Loucy (cell line): ENCODE measurements around the gene VPS54.

ENCODE experiments used
- CTCF ChIP-seq: fragments of 200-600 bp; sonication (generic); conservative IDR thresholded peaks from 2 replicates; pipeline ENCODE4 v1.5.1; 2014; ENCODE audit warnings: mild to moderate bottlenecking, antibody characterized with exemption, low read length
- EZH2phosphoT487 ChIP-seq: fragments of 200-600 bp; IDR thresholded peaks from 2 replicates; pipeline ENCODE4 v1.6.1; 2018; ENCODE audit warnings: antibody characterized with exemption, mild to moderate bottlenecking, moderate library complexity, borderline replicate concordance

- no peak for TF ChIP-seq CTCF
- no peak for TF ChIP-seq EZH2phosphoT487
Measured at GRCh38 chr2:64001382-64002101, 17.7 kb downstream of the VPS54 start.
